NCI-H226 (cell line): ENCODE data around the gene ABHD1.
"Not testable (repeated sequence)": the region's sequence is repeated elsewhere in the genome, so short reads cannot be mapped to it uniquely, and the experiment has no call there.

Experiments
- DNase-seq: peaks from one replicate; pipeline ENCODE4 v3.0.0-alpha.2; 2015

Gene ABHD1

DNA sequence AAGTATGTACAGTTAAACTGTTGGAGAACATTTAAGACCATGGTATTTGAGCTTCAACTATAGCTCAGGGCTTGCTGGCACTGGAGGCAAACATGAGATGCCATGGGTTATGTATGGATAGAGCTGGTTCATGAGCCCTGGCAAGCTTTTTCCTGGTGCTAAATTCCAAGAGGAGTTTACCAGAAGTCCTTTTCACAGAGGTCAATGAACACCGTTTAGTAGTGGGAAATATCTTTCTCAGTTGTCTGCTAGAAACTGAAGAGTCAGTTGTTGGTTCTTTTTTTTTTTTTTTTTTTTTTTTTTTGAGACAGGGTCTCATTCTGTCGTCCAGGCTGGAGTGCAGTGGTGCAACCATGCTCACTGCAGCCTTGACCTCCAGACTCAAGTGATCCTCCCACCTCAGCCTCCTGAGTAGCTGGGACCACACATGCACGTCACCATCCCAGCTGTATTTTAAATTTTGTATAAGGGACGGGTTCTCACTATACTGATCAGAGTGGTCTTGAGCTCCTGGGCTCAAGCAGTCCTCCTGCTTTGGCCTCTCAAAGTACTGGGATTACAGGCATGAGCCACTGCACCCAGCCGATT lies 35.7 kb upstream of the ABHD1 start:
- DNase-seq, result no peak

- DNase-seq, result no peak
These were observed 35.0 kb upstream of the ABHD1 start for GRCh38 chr2:27088634-27089033.

DNA sequence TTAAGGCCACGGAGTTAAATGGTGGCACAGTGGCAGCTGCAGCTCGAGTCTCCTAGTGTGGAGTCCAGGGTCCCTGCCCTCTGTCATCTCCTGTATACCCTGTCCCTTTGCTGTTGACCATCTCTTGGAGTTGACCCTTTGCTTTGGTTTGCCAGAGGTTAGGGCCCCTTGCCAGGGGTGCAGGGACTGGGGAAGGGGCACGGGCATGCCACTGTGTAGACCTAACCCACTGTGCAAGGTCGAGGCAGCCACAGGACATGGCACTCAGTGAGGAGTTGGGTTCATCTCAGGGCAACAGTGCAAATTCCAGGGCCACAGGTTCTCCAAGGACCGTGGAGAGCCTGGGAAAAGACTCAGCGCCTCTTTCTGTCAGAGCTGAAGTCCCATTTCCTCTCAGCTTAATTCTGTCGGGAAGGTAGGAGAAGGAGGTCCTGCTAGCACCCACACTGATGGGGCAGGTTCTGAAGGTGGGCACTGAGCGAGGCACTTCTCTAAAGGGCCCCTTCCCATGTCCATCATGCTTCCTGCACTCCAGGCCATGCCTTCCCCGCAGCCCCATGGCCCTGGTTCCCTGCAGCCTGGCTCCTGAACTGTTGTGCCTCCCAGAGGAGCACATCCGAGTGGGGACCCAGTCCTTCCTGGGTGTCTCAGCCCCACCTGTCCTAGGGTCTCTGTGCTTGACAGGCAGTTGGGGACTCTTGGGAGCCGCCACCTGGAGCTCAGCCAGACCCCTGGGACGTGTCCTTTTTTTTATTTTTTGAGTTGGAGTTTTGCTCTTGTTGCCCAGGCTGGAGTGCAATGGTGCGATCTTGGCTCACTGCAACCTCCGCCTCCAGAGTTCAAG lies 34.3 kb upstream of the ABHD1 start:
- DNase-seq, result no peak

GRCh38 chr2:27091746-27092695 lies 31.6 kb upstream of the ABHD1 start:
- no peak for DNase-seq

GRCh38 chr2:27092696-27093429 lies 30.8 kb upstream of the ABHD1 start:
- DNase-seq, result no peak

GRCh38 chr2:27093430-27094352 lies 29.9 kb upstream of the ABHD1 start:
- DNase-seq, result no peak

DNA sequence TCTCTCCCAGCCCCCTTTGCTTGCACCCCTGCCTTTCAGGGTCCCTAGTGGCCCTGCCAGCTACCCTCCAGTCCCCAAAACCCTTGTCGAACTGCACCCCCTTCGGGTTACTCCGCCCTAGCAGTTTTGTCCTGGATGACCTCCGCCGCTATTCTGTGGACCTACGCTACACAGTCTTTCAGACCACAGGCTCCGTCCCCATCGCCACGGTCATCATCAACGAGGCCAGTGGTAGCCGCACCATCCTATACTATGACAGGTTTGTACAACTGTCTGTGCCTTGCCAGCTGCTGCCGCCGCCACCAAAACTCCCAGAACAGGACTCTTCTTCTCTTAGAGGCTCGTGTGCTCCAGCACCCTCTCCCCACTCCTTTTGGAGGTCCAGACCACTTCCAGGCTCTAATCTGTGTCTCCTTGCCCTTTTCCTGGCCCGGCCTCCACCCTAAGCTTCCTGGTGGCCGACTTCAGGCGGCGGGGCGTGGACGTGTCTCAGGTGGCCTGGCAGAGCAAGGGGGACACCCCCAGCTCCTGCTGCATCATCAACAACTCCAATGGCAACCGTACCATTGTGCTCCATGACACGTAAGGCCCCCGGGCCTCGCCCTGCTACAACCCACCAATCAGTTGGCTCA lies 29.1 kb upstream of the ABHD1 start:
- no peak for DNase-seq

DNA sequence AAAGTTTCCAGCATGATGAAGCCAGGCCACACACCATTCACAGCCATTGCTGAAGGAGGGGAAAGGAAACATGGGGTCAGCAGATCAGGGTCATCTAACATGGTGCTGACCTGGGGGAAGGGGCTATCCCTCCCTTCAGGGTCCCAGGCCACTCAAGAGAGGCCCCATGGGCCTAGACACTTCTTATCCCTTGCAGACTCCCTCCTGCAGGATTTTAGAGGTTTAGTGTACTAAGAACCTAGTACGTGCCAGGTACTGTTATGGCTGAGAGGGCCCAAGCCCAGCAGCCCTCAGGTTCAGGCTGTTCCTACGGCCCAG lies 28.2 kb upstream of the ABHD1 start:
- DNase-seq, result no peak

- peak; percentile 13 for DNase-seq
These were observed 27.6 kb upstream of the ABHD1 start for GRCh38 chr2:27095745-27096651.

GRCh38 chr2:27096748-27097297 lies 26.8 kb upstream of the ABHD1 start:
- DNase-seq, result no peak

DNA sequence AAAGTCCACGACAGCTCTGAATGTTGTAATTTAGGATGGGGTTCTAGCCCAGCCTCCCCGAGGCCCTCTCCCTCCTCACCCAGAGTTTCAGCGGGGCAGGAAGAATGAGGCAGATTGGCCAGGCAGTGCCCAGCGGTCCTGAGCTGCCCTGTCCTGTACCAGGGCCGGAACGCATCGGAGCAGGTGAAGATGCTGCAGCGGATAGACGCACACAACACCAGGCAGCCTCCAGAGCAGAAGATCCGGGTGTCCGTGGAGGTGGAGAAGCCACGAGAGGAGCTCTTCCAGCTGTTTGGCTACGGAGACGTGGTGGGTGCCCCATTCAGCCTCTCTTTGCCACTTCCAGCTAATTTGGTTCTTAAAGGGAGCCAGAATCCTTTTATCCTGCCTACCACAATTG lies 26.3 kb upstream of the ABHD1 start:
- DNase-seq, result no peak

DNA sequence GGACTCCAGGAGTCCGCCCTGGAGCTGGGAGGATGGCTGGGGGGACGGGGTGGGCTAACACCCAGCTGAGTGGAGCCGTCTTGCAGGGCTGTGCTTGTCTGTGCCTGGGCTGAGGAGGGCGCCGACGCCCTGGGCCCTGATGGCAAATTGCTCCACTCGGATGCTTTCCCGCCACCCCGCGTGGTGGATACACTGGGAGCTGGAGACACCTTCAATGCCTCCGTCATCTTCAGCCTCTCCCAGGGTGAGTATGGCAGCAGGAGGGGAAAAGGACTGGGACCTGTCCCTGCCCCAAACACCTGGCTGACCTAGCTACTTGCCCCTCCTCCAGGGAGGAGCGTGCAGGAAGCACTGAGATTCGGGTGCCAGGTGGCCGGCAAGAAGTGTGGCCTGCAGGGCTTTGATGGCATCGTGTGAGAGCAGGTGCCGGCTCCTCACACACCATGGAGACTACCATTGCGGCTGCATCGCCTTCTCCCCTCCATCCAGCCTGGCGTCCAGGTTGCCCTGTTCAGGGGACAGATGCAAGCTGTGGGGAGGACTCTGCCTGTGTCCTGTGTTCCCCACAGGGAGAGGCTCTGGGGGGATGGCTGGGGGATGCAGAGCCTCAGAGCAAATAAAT lies 24.2 kb upstream of the ABHD1 start:
- DNase-seq, result no peak

DNA sequence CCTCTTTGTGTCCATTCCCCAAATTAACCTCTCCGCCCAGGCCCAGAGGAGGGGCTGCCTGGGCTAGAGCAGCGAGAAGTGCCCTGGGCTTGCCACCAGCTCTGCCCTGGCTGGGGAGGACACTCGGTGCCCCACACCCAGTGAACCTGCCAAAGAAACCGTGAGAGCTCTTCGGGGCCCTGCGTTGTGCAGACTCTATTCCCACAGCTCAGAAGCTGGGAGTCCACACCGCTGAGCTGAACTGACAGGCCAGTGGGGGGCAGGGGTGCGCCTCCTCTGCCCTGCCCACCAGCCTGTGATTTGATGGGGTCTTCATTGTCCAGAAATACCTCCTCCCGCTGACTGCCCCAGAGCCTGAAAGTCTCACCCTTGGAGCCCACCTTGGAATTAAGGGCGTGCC lies 23.6 kb upstream of the ABHD1 start:
- DNase-seq, result no peak

DNA sequence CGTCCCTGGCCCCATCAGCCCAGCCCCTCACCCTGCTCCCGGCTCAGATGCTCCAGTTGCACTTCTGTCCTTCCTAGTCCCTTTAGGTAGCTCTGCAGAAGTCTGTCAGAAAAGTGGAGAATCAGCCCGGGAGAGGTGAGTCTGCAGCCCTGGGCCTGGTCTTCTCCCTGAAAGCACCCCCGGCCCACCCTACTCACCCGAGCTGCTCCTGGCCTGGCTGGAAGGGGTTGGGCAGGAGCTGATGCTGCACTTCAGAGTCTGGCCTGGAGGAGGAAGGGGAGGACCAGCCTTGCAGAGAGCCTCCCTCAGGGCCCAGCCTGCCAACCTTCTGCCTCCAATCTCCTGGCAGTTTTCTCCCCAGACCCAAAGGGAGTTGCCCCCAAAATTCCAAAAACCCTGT lies 21.3 kb upstream of the ABHD1 start:
- no peak for DNase-seq

- DNase-seq, result no peak
These were observed 17.6 kb upstream of the ABHD1 start for GRCh38 chr2:27105981-27106380.

- DNase-seq, result no peak
These were observed 15.4 kb upstream of the ABHD1 start for GRCh38 chr2:27108221-27108620.

DNA sequence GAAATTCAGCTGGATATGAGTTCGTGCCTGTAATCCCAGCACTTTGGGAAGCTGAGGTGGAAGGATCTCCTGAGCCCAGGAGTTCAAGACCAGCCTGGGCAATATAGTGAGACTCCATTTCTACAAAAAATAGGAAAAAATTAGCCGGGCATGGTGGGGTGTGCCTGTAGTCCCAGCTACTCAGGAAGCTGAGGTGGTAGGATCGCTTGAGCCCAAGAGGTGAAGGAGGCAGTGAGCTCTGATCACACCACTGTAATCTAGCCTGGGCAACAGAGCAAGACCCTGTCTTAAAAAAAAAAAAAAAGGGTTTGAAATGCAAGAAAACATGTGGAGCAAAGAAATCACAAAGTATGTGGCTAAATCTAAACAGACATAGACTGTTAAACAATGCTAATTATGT lies 14.5 kb upstream of the ABHD1 start:
- no peak for DNase-seq

DNA sequence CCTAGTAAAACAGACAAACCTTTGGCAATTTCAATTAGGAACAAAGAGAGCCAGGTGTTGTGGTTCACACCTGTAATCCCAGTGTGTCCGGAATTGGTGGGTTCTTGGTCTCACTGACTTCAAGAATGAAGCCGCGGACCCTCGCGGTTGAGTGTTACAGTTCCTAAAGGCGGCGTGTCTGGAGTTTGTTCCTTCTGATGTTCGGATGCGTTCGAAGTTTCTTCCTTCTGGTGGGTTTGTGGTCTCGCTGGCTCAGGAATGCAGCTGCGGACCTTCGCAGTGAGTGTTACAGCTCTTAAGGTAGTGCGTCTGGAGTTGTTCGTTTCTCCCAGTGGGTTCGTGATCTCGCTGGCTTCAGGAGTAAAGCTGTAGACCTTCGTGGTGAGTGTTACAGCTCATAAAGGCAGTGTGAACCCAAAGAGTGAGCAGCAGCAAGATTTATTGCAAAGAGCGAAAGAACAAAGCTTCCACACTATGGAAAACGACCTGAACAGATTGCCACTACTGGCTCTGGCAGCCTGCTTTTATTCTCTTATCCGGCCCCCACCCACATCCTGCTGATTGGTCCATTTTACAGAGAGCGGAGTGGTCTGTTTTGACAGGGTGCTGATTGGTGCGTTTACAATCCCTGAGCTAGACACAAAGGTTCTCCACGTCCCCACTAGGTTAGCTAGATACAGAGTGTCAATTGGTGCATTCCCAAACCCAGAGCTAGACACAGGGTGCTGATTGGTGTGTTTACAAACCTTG lies 12.8 kb upstream of the ABHD1 start:
- DNase-seq, result not testable (repeated sequence)
